Measurements from ENCODE around the gene LIPI.
"Not testable (repeated sequence)": the region's sequence is repeated elsewhere in the genome, so short reads cannot be mapped to it uniquely, and the experiment has no call there.

LIPI gene

GRCh38 chr21:14073615-14074014, 137.1 kb downstream of the LIPI start:
- no peak for DNase-seq (ENCODE audit: low read depth, low spot score)

- DNase-seq (ENCODE audit: low read depth, low spot score) = no peak
Measured at GRCh38 chr21:14072761-14073535, 137.8 kb downstream of the LIPI start.

DNA sequence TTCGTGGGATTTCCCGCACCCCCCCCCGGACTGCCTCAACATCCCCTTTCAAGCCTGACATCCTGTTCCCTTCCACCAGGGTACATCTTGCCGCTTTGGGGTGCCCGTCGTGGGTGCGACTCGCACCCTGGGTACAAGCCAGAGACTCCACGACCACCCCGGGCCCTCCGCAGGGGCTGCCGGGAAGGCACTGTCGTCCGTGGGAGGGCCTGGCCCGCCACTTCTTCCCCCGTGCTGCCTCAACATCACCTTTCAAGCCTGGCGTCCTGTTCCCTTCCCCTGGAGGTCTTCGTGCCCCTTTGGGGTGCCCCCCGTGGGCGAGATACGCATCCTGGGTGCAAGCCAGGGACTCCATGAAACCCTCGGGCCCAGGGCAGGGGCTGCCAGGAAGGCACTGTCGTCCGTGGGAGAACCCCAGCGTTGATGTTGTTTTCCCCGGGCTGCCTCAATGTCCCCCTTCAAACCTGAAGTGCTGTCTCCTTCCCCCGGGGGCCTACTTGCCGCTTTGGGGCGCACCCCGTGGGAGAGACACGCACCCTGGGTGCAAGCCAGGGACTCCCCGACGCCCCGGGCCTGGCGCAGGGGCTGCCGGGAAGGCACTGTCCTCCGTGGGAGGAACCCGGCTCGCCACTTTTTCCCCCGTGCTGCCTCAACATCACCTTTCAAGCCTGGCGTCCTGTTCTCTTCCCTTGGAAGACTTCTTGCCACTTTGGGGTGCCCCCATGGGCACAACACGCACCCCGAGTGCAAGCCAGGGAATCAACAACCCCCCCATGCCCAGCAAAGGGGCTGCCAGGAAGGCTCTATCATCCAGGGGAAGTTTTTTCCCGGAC, 138.6 kb downstream of the LIPI start:
- no peak for DNase-seq (ENCODE audit: low read depth, low spot score)

- DNase-seq (ENCODE audit: low read depth, low spot score) = no peak
Measured at GRCh38 chr21:14070968-14071367, 139.8 kb downstream of the LIPI start.

DNA sequence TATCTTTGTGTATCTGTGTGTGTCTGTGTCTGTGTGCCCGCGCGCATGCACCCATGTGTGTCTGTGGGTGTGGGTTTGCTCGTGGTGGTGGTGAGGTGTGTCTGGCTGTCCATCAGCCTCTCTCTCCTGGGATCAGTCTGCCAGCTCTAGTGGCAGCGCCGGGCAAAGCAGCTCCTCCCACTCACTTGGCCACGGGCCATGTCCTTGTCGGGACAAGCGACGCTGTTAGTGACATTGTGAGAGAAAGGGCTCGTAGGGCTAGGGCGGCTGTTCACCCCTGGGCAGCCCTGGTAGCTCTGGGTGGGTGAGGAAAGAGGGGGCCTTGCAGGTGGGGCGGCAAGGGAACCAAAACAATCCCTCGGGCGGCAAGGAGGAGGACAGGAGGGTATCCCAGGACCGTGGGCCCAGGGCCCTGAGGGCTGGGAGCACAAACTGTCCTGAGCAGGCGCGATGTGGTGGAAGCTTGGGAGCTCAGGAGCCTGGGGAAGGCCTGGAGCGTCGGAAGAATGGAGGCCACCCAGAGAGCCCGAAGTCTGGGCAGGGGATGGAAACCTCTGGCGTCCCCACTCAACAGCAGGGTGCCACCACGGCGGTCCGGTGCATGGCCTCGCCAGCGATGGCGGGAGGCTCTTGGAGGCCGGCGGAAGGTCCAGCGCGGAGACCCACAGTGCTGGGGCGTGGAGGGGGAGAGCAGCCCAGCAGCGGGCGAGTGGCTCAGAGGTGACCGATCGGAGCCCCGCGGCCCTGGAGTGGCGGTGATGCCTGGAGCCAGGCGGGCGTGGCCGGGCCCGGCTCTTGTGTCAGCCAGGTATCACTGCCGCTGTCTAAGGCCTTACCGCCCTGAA, 140.5 kb downstream of the LIPI start:
- no peak for DNase-seq (ENCODE audit: low read depth, low spot score)

- no peak for DNase-seq (ENCODE audit: low read depth, low spot score)
Measured at GRCh38 chr21:14064296-14064645, 146.5 kb downstream of the LIPI start.

DNA sequence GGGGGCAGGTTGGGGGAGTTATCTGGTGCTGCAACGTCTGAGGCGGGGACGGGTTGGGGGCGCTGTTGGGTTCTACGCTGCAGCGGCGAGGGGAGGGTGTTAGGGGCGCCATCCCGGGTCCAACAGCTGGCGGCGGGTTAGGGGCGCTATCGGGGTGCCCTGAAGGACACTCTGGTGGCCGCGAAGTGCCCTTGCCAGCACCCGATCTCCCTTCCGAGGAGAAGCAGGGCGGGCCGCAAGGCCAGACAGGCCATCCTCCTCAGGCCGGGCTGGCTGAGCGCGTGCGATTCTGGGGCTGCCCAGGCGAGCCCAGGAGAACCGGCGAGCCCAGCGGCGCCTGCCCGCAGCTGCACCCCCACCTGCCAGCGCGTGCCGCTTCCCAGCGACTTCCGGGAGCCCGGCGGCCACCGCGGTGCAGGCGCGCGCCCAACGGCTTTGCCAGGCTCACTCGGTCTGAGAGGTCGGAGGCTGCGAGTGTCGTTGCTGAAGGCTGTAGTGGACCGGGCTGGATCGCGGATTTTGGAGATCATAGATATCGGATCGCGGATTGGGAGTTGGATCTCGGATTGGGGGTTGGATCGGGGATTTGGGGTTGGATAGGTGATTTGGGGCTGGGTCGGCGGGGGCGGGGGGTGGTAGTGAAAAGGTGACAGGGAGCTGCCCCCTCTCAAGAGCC, 147.0 kb downstream of the LIPI start:
- not testable (repeated sequence) for DNase-seq (ENCODE audit: low read depth, low spot score)

DNA sequence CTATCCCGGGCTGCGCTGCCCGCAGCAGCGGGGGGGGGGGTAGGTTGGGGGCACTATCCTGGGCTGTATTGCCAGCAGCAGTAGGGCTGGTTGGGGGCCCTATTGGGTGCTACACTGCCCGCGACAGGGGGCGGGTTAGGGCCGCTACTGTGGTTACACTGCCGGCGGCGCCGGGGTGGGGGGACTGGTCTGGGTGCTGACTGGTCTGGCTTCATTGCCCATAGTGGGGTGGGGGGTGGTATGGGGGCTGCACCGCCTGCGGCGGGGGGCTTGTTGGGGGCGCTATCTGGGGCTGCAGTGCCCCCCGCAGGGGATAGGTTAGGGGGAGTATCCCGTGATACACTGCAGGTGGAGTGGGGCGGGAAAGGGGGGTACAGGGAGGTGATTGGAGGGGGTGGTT, 148.1 kb downstream of the LIPI start:
- DNase-seq (ENCODE audit: low read depth, low spot score) = not testable (repeated sequence)

- DNase-seq (ENCODE audit: low read depth, low spot score) = not testable (repeated sequence)
Measured at GRCh38 chr21:14061820-14062219, 148.9 kb downstream of the LIPI start.

DNA sequence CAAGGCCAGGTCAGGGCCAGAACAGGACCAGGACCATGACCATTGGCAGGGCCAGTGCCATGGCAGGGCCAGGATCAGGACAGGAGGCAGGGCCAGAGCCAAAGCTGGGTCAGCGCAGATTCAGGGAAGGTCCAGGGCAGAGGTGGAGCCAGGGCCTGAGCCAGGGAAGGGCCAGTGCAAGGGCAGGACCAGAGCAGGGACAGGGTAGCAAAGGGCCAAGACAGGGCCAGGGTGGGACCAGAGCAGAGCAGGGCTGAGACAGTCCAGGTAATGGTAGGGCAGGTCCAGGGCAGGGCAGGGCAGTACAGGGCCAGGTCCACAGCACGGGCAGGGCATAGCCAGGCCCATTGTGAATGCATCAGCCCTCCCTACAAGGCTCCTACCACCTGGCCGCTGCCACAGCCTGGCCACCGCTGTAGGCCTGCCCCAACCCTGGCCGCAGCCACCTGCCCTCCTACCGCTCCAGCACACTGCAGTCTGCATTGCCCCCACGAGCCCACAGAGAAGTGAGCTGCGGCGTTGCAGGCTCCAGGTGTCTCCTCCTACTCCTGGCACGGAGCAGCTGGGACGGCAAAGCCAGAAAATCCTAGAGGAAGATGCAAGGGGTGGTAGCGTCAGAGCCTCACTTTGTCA, 151.6 kb downstream of the LIPI start:
- DNase-seq (ENCODE audit: low read depth, low spot score) = not testable (repeated sequence)

Measured in activated CD4-positive, CD25-positive, alpha-beta regulatory T cell treated with anti-CD3 and anti-CD28 coated beads, Interleukin-2, amount 50 U/mL, for 16 hours (primary cell).